ENCODE measurements around the gene MAP3K12. TPM values are rescaled to one million over a fixed set of nuclear protein-coding genes. Genes with fewer than 3 reads are reported as not detected.
"Not testable (repeated sequence)": the region's sequence is repeated elsewhere in the genome, so short reads cannot be mapped to it uniquely, and the experiment has no call there.

The MAP3K12 gene
- total RNA-seq, 4 donors from 2014 or later, result 4.8 to 14.0 (median 5.9) TPM

- WGBS, result 86% methylated on average over 4 of the region's 4 CpGs
- Histone ChIP-seq H3K4me1 (peaks cover 24% of the 10 kb centered on the region), H3K4me3 (no peak overlapping the region), H3K27me3 (no peaks in the 10 kb centered on the region), H3K9me3 (no peaks in the 10 kb centered on the region), H3K27ac (no peak overlapping the region), H3K36me3 (peaks cover 80% of the 10 kb centered on the region)
- TF ChIP-seq CTCF (IDR thresholded peaks at IDR 0.05), result no peak
- no peak for DNase-seq (ENCODE audit: low spot score in 2 of 2)
Observed at GRCh38 chr12:53483979-53484377, 15.3 kb downstream of the MAP3K12 start.

GRCh38 chr12:53483225-53483978, 15.9 kb downstream of the MAP3K12 start:
- TF ChIP-seq EP300 (IDR thresholded peaks at IDR 0.05) (no peak), POLR2A (IDR thresholded peaks at IDR 0.05) (no peak), CTCF (IDR thresholded peaks at IDR 0.05) (no peak), POLR2AphosphoS5 (IDR thresholded peaks at IDR 0.05) (no peak)
- H3K4me1 ChIP-seq, result peaks cover 24% of the 10 kb centered on the region
- no peaks in the 10 kb centered on the region for H3K27me3 ChIP-seq
- H3K4me3 ChIP-seq, result no peak overlapping the region
- no peaks in the 10 kb centered on the region for H3K9me3 ChIP-seq
- peaks cover 85% of the 10 kb centered on the region for H3K36me3 ChIP-seq
- 64% methylated on average over 9 of the region's 9 CpGs for WGBS
- no peak overlapping the region for H3K27ac ChIP-seq
- no peak for DNase-seq (ENCODE audit: low spot score in 2 of 2)

- H3K9me3 ChIP-seq, result no peaks in the 10 kb centered on the region
- 47% methylated on average over 11 of the region's 18 CpGs for WGBS
- no peak for TF ChIP-seq POLR2A (IDR thresholded peaks at IDR 0.05)
- no peak for TF ChIP-seq POLR2AphosphoS5 (IDR thresholded peaks at IDR 0.05)
- no peak for TF ChIP-seq CTCF (IDR thresholded peaks at IDR 0.05)
- no peak for TF ChIP-seq EP300 (IDR thresholded peaks at IDR 0.05)
- H3K4me3 ChIP-seq, result no peak overlapping the region
- peaks cover 24% of the 10 kb centered on the region for H3K4me1 ChIP-seq
- H3K36me3 ChIP-seq, result peaks cover 92% of the 10 kb centered on the region
- no peak for DNase-seq (ENCODE audit: low spot score in 2 of 2)
- H3K27ac ChIP-seq, result no peak overlapping the region
- H3K27me3 ChIP-seq, result no peaks in the 10 kb centered on the region
Observed at GRCh38 chr12:53482626-53483168, 16.6 kb downstream of the MAP3K12 start.

- 76% methylated on average over 9 of the region's 9 CpGs for WGBS
- H3K36me3 ChIP-seq, result peaks cover 95% of the 10 kb centered on the region
Observed at GRCh38 chr12:53481939-53482586, 17.2 kb downstream of the MAP3K12 start.

GRCh38 chr12:53481458-53481857, 17.8 kb downstream of the MAP3K12 start:
- H3K36me3 ChIP-seq, result peaks cover 95% of the 10 kb centered on the region
- H3K27ac ChIP-seq, result peak overlapping the region; percentile 14
- not testable (repeated sequence) for H3K27me3 ChIP-seq; H3K4me3 ChIP-seq; H3K9me3 ChIP-seq; DNase-seq (ENCODE audit: low spot score in 2 of 2)
- WGBS, result 62% methylated on average over 6 of the region's 6 CpGs
- peaks cover 26% of the 10 kb centered on the region for H3K4me1 ChIP-seq

More at GRCh38 chr12:53481939-53482586, 17.2 kb downstream of the MAP3K12 start:
- Histone ChIP-seq H3K9me3 (no peaks in the 10 kb centered on the region), H3K4me3 (no peak overlapping the region), H3K27ac (peak overlapping the region; percentile 14), H3K4me1 (peaks cover 24% of the 10 kb centered on the region), H3K27me3 (no peaks in the 10 kb centered on the region)
- DNase-seq (ENCODE audit: low spot score in 2 of 2), result no peak
- no peak for TF ChIP-seq POLR2A (IDR thresholded peaks at IDR 0.05)
- TF ChIP-seq EP300 (IDR thresholded peaks at IDR 0.05), result no peak
- no peak for TF ChIP-seq CTCF (IDR thresholded peaks at IDR 0.05)
- TF ChIP-seq POLR2AphosphoS5 (IDR thresholded peaks at IDR 0.05), result no peak

Measured in suprapubic skin (tissue), 4 donors.